Osteocyte (in vitro differentiated cells): Measurements from ENCODE around the gene TP53I11. TPM values are rescaled to one million over a fixed set of nuclear protein-coding genes. Genes with fewer than 3 reads are reported as not detected.

ENCODE experiments used
- DNase-seq: peaks from one replicate; pipeline ENCODE4 v3.0.0; 2021; ENCODE audit warnings: mixed read lengths; ENCODE audit not compliant: unreplicated experiment; ENCODE audit errors: extremely low spot score
- H3K27ac Mint-ChIP-seq: one replicate; pipeline ENCODE4 v1.8.0; 2021; ENCODE audit warnings: mild to moderate bottlenecking, mixed read lengths; ENCODE audit not compliant: unreplicated experiment
- H3K27me3 Mint-ChIP-seq: one replicate; pipeline ENCODE4 v1.8.0; 2021; ENCODE audit warnings: mixed read lengths; ENCODE audit not compliant: unreplicated experiment
- H3K36me3 Mint-ChIP-seq: one replicate; pipeline ENCODE4 v1.8.0; 2021; ENCODE audit warnings: mixed read lengths; ENCODE audit not compliant: unreplicated experiment
- H3K4me1 Mint-ChIP-seq: one replicate; pipeline ENCODE4 v1.8.0; 2021; ENCODE audit warnings: mixed read lengths; ENCODE audit not compliant: unreplicated experiment
- H3K4me3 Mint-ChIP-seq: one replicate; pipeline ENCODE4 v1.8.0; 2021; ENCODE audit warnings: mild to moderate bottlenecking, moderate library complexity, mixed read lengths; ENCODE audit not compliant: unreplicated experiment
- H3K9me3 Mint-ChIP-seq: one replicate; pipeline ENCODE4 v1.8.0; 2021; ENCODE audit warnings: mixed read lengths; ENCODE audit not compliant: unreplicated experiment
- CTCF ChIP-seq: fragments of 200-600 bp; sonication (generic); IDR thresholded peaks from 2 replicates; pipeline ENCODE4 v1.5.0; 2021; ENCODE audit warnings: antibody characterized with exemption, mild to moderate bottlenecking, moderate library complexity
- total RNA-seq: library from RNA; stranded (reverse); gene quantifications from 2 replicates; pipeline ENCODE4 v1.2.1, GENCODE V29; 2021

Gene TP53I11
- total RNA-seq, 1 donor from 2014 or later, result 159 TPM

GRCh38 chr11:44927174-44927661 is 23.5 kb downstream of the TP53I11 start:
- no peak overlapping the region for H3K4me3 Mint-ChIP-seq
- TF ChIP-seq CTCF, result peak; percentile 93
- peaks cover 18% of the 10 kb centered on the region for H3K4me1 Mint-ChIP-seq
- H3K27ac Mint-ChIP-seq, result no peak overlapping the region
- DNase-seq, result peak; percentile 91
- no peaks in the 10 kb centered on the region for H3K36me3 Mint-ChIP-seq
- no peaks in the 10 kb centered on the region for H3K27me3 Mint-ChIP-seq
- no peaks in the 10 kb centered on the region for H3K9me3 Mint-ChIP-seq

- TF ChIP-seq CTCF, result no peak
- H3K36me3 Mint-ChIP-seq, result no peaks in the 10 kb centered on the region
- no peak overlapping the region for H3K27ac Mint-ChIP-seq
- H3K4me1 Mint-ChIP-seq, result peaks cover 9% of the 10 kb centered on the region
- no peak for DNase-seq
- no peak overlapping the region for H3K4me3 Mint-ChIP-seq
- H3K27me3 Mint-ChIP-seq, result no peaks in the 10 kb centered on the region
- H3K9me3 Mint-ChIP-seq, result no peaks in the 10 kb centered on the region
Measured at GRCh38 chr11:44926036-44926435, 24.6 kb downstream of the TP53I11 start.

- TF ChIP-seq CTCF, result no peak
- no peak for DNase-seq
- Mint-ChIP-seq H3K4me3 (no peak overlapping the region), H3K27me3 (no peaks in the 10 kb centered on the region), H3K4me1 (no peaks in the 10 kb centered on the region), H3K27ac (no peak overlapping the region), H3K36me3 (no peaks in the 10 kb centered on the region), H3K9me3 (no peaks in the 10 kb centered on the region)
Measured at GRCh38 chr11:44923806-44924205, 26.9 kb downstream of the TP53I11 start.

GRCh38 chr11:44923115-44923514 is 27.6 kb downstream of the TP53I11 start:
- no peak for DNase-seq
- H3K9me3 Mint-ChIP-seq, result no peaks in the 10 kb centered on the region
- no peak for TF ChIP-seq CTCF
- H3K4me3 Mint-ChIP-seq, result no peak overlapping the region
- no peaks in the 10 kb centered on the region for H3K36me3 Mint-ChIP-seq
- H3K27ac Mint-ChIP-seq, result no peak overlapping the region
- no peaks in the 10 kb centered on the region for H3K4me1 Mint-ChIP-seq
- no peaks in the 10 kb centered on the region for H3K27me3 Mint-ChIP-seq

- no peak overlapping the region for H3K27ac Mint-ChIP-seq
- no peaks in the 10 kb centered on the region for H3K9me3 Mint-ChIP-seq
- H3K4me3 Mint-ChIP-seq, result no peak overlapping the region
- no peaks in the 10 kb centered on the region for H3K27me3 Mint-ChIP-seq
- no peaks in the 10 kb centered on the region for H3K36me3 Mint-ChIP-seq
- no peak for DNase-seq
- TF ChIP-seq CTCF, result no peak
- H3K4me1 Mint-ChIP-seq, result no peaks in the 10 kb centered on the region
Measured at GRCh38 chr11:44920451-44920850, 30.2 kb downstream of the TP53I11 start.
